Stimulated activated CD8-positive, alpha-beta memory T cell treated with anti-CD3 and anti-CD28 coated beads, Interleukin-4, amount 100 ng/mL, for 4 hours (primary cell): ENCODE results near the gene ADORA2A.

Experiments
- DNase-seq, 2 donors: peaks; one replicate each; pipeline ENCODE4 v3.0.0-alpha.2; 2020; ENCODE audit warnings: low read depth in 2 of 2, low spot score in 1 of 2

The ADORA2A gene

GRCh38 chr22:24403346-24403745, 24.1 kb upstream of the ADORA2A start:
- no peak for DNase-seq

GRCh38 chr22:24404561-24405275, 22.7 kb upstream of the ADORA2A start:
- no peak for DNase-seq

- no peak for DNase-seq
Observed at GRCh38 chr22:24405631-24406321, 21.6 kb upstream of the ADORA2A start.

GRCh38 chr22:24406322-24407277, 20.8 kb upstream of the ADORA2A start:
- no peak for DNase-seq

- DNase-seq: no peak
Observed at GRCh38 chr22:24407278-24407665, 20.1 kb upstream of the ADORA2A start.

GRCh38 chr22:24407884-24408283, 19.5 kb upstream of the ADORA2A start:
- DNase-seq: no peak

- no peak for DNase-seq
Observed at GRCh38 chr22:24408630-24409029, 18.8 kb upstream of the ADORA2A start.

- DNase-seq: no peak
Observed at GRCh38 chr22:24409707-24410106, 17.7 kb upstream of the ADORA2A start.

GRCh38 chr22:24410110-24410856, 17.1 kb upstream of the ADORA2A start:
- no peak for DNase-seq

GRCh38 chr22:24411256-24412004, 16.0 kb upstream of the ADORA2A start:
- DNase-seq: no peak

GRCh38 chr22:24412274-24412673, 15.1 kb upstream of the ADORA2A start:
- no peak for DNase-seq

GRCh38 chr22:24413271-24413670, 14.1 kb upstream of the ADORA2A start:
- DNase-seq: no peak

GRCh38 chr22:24413736-24414385, 13.5 kb upstream of the ADORA2A start:
- no peak for DNase-seq

- DNase-seq: no peak
Observed at GRCh38 chr22:24414523-24414922, 12.9 kb upstream of the ADORA2A start.

GRCh38 chr22:24414984-24415945, 12.1 kb upstream of the ADORA2A start:
- no peak for DNase-seq

- no peak for DNase-seq
Observed at GRCh38 chr22:24416095-24416494, 11.3 kb upstream of the ADORA2A start.

GRCh38 chr22:24416611-24417010, 10.8 kb upstream of the ADORA2A start:
- DNase-seq: no peak

- no peak for DNase-seq
Observed at GRCh38 chr22:24417200-24417599, 10.2 kb upstream of the ADORA2A start.
